Endothelial cell of umbilical vein (primary cell): ENCODE measurements around the gene CSNK1A1. TPM values are rescaled to one million over a fixed set of nuclear protein-coding genes. Genes with fewer than 3 reads are reported as not detected.

ENCODE experiments used
- BruUV-seq: library from RNA; stranded (reverse); fragments of 400-500 nt; replicated peaks from 2 replicates; lab custom pipeline; 2021; lab: Mats Ljungman, UMichigan
- CTCF ChIA-PET: fragments of 300-600, 350-600 bp; sonication (Branson Sonifier 250); formaldehyde crosslinking; loops from one replicate; lab custom pipeline; 2021; ENCODE audit warnings: antibody characterized with exemption, inconsistent platforms; lab: Charles Lee
- POLR2A ChIA-PET: fragments of 300-600, 350-600 bp; sonication (Branson Sonifier 250); formaldehyde crosslinking; loops from one replicate; lab custom pipeline; 2021; ENCODE audit warnings: antibody characterized with exemption, inconsistent platforms; lab: Charles Lee
- DNase-seq: peaks from one replicate; pipeline ENCODE4 v3.0.0-alpha.2; 2011; ENCODE audit warnings: low read depth, low spot score
- FAIRE-seq: peaks from 2 replicates; lab custom pipeline; 2011; peaks lifted over from hg19 to GRCh38; lab: Jason Lieb, UNC
- H2AFZ ChIP-seq: 2 replicates; pipeline ENCODE4 v1.6.0; 2012; ENCODE audit warnings: low read depth, low read length, control low read depth, inconsistent platforms
- H3K27ac ChIP-seq: 2 replicates; pipeline ENCODE4 v1.5.1; 2011; ENCODE audit warnings: low read depth, mild to moderate bottlenecking, control low read depth, low read length, moderate library complexity; ENCODE audit not compliant: insufficient read depth
- H3K27me3 ChIP-seq, 2 experiments: 2 replicates each; pipeline versions ENCODE4 v1.6.0 to v1.6.1; 2011; ENCODE audit warnings: low read length in 2 of 2, mixed read lengths in 1 of 2; ENCODE audit not compliant: control insufficient read depth in 2 of 2, insufficient read depth in 2 of 2
- H3K36me3 ChIP-seq, 2 experiments: 2 replicates in 1 of 2; 3 replicates in 1 of 2; pipeline ENCODE4 v1.5.1; 2011; ENCODE audit warnings: low read length in 2 of 2, mild to moderate bottlenecking in 1 of 2, moderate library complexity in 1 of 2; ENCODE audit not compliant: control insufficient read depth in 2 of 2, insufficient read depth in 2 of 2; ENCODE audit errors: extremely low read depth in 1 of 2
- H3K4me1 ChIP-seq: 3 replicates; pipeline ENCODE4 v1.5.1; 2011; ENCODE audit warnings: mild to moderate bottlenecking, low read length; ENCODE audit not compliant: control insufficient read depth, insufficient read depth; ENCODE audit errors: extremely low read depth
- H3K4me2 ChIP-seq: 2 replicates; pipeline ENCODE4 v1.6.1; 2011; ENCODE audit warnings: low read length, control low read depth, mixed read lengths; ENCODE audit not compliant: insufficient read depth
- H3K4me3 ChIP-seq, 3 experiments: fragments of 200-600 bp in 1 of 3; sonication (generic), shearing (Covaris generic) in 1 of 3; replicated peaks in 1 of 3; 2 replicates each; pipeline ENCODE4 v1.5.1; 2011 to 2016; ENCODE audit warnings: control low read depth in 3 of 3, low read length in 3 of 3, mild to moderate bottlenecking in 2 of 3, inconsistent platforms in 1 of 3, low read depth in 1 of 3, moderate library complexity in 1 of 3; ENCODE audit not compliant: insufficient read depth in 1 of 3
- H3K79me2 ChIP-seq: 2 replicates; pipeline ENCODE4 v1.6.0; 2012; ENCODE audit warnings: low read length, inconsistent platforms; ENCODE audit not compliant: control insufficient read depth, insufficient read depth
- H3K9ac ChIP-seq: replicated peaks from 2 replicates; pipeline ENCODE3; 2011; ENCODE audit warnings: low read length, control low read depth; ENCODE audit not compliant: insufficient read depth; ENCODE audit errors: extremely low read depth
- H3K9me1 ChIP-seq: replicated peaks from 3 replicates; pipeline ENCODE4 v1.6.0; 2011; ENCODE audit warnings: mild to moderate bottlenecking, low read length; ENCODE audit not compliant: control insufficient read depth, insufficient read depth; ENCODE audit errors: extremely low read depth
- H3K9me3 ChIP-seq: replicated peaks from 2 replicates; pipeline ENCODE4 v1.5.1; 2012; ENCODE audit warnings: low read length, inconsistent platforms; ENCODE audit not compliant: control insufficient read depth, insufficient read depth
- H4K20me1 ChIP-seq: replicated peaks from 2 replicates; pipeline ENCODE3; 2011; ENCODE audit warnings: mild to moderate bottlenecking, low read length; ENCODE audit not compliant: control insufficient read depth, insufficient read depth; ENCODE audit errors: extremely low read depth
- CTCF ChIP-seq, 2 donors: IDR thresholded peaks; 1 replicate in 1 of 2; 2 replicates in 1 of 2; pipeline ENCODE4 v1.5.1; 2011; ENCODE audit warnings: low read length in 2 of 2, mild to moderate bottlenecking in 2 of 2, moderate library complexity in 2 of 2, control low read depth in 1 of 2, inconsistent platforms in 1 of 2, low read depth in 1 of 2; ENCODE audit not compliant: insufficient read depth in 1 of 2; ENCODE audit errors: extremely low read depth in 1 of 2
- EZH2 ChIP-seq: IDR thresholded peaks from 2 replicates; pipeline ENCODE4 v1.6.1; 2012; ENCODE audit warnings: borderline replicate concordance, low read depth, mild to moderate bottlenecking, moderate library complexity, low read length, inconsistent platforms; ENCODE audit not compliant: severe bottlenecking
- FOS ChIP-seq: IDR thresholded peaks from 2 replicates; pipeline ENCODE4 v1.6.1; 2011; ENCODE audit warnings: mild to moderate bottlenecking, low read length, moderate library complexity, borderline replicate concordance; ENCODE audit not compliant: insufficient read depth
- GATA2 ChIP-seq: IDR thresholded peaks from 2 replicates; pipeline ENCODE4 v1.7.0; 2011; ENCODE audit warnings: low read depth, mild to moderate bottlenecking, moderate library complexity, mixed read lengths, low read length; ENCODE audit not compliant: insufficient read length, insufficient read depth
- JUN ChIP-seq: IDR thresholded peaks from 2 replicates; pipeline ENCODE4 v1.6.1; 2011; ENCODE audit warnings: borderline replicate concordance, low read depth; ENCODE audit not compliant: insufficient read length, insufficient read depth
- MAX ChIP-seq: IDR thresholded peaks from 2 replicates; pipeline ENCODE4 v1.6.1; 2011; ENCODE audit not compliant: insufficient read depth, insufficient read length
- MYC ChIP-seq: IDR thresholded peaks from one replicate; pipeline ENCODE4 v1.6.1; 2011; ENCODE audit warnings: mild to moderate bottlenecking, low read depth, low read length
- POLR2A ChIP-seq: IDR thresholded peaks from 2 replicates; pipeline ENCODE4 v1.6.1; 2012; ENCODE audit warnings: low read depth, mild to moderate bottlenecking, control low read depth, low read length
- POLR2AphosphoS5 ChIP-seq: IDR thresholded peaks from 2 replicates; pipeline ENCODE4 v1.6.1; 2012; ENCODE audit warnings: low read depth, mild to moderate bottlenecking, control low read depth, low read length, moderate library complexity; ENCODE audit not compliant: insufficient read depth
- dilution Hi-C: fragments of 300-500 bp; cut with MboI; formaldehyde crosslinking; loops from one replicate; pipeline ENCODE4 v1.15.0; 2019; ENCODE audit warnings: low sequenced_read_pairs; ENCODE audit not compliant: extremely low pct_ligation_motif_present
- intact Hi-C: fragments of 100-400 bp; cut with micrococcal nuclease; formaldehyde crosslinking; loops from one replicate; pipeline ENCODE4 v1.10.0; 2022
- polyA plus RNA-seq, 4 experiments: library from polyadenylated mRNA; depleted of rRNA in 3 of 4; stranded (reverse) in 3 of 4; unstranded in 1 of 4; fragments of >200 nt; gene quantifications; 2 replicates each; pipeline versions ENCODE4 v1.2.1 to v1.2.3, GENCODE V29; 2011 to 2012; ENCODE audit warnings: missing spikeins in 1 of 4
- total RNA-seq: library from RNA; stranded (reverse); gene quantifications from 2 replicates; pipeline ENCODE4 v1.2.3, GENCODE V29; 2021

CSNK1A1 gene
- total and polyA plus RNA-seq, 2 donors (not counting 3 experiments of a cell fraction or from before 2014, with no cell fraction given): 74.1 to 253 TPM

GRCh38 chr5:149600932-149601331 lies 49.7 kb upstream of the CSNK1A1 start:
- Histone ChIP-seq H4K20me1 (no peaks in the 10 kb centered on the region), H2AFZ (no peak overlapping the region), H3K4me1 (peaks cover 7% of the 10 kb centered on the region), H3K27ac (no peak overlapping the region), H3K4me2 (no peak overlapping the region), H3K9me3 (no peaks in the 10 kb centered on the region), H3K79me2 (no peaks in the 10 kb centered on the region), H3K27me3 (peaks cover 0 to 1% of the 10 kb centered on the region in 2 experiments), H3K36me3 (peaks cover 0 to 8% of the 10 kb centered on the region in 2 experiments), H3K9ac (no peak overlapping the region), H3K9me1 (no peaks in the 10 kb centered on the region), H3K4me3 (no peak overlapping the region)
- BruUV-seq: no TSS peak
- dilution Hi-C loops: no loop called here
- POLR2A ChIA-PET: no interaction called here
- TF ChIP-seq EZH2: no peak
- intact Hi-C loops: no loop called here
- CTCF ChIA-PET: no interaction called here
- DNase-seq: no peak
- FAIRE-seq: no peak

- no peaks in the 10 kb centered on the region for H3K9me3 ChIP-seq
- no peak for TF ChIP-seq GATA2
- no peak for TF ChIP-seq CTCF (IDR thresholded peaks at IDR 0.05; ENCODE audit: extremely low read depth in 1 of 2, insufficient read depth in 1 of 2, low read depth in 1 of 2, low read length in 2 of 2)
- TF ChIP-seq MAX: no peak
- TF ChIP-seq MYC: no peak
- TF ChIP-seq EZH2: no peak
- TF ChIP-seq POLR2A: no peak
- no peak for TF ChIP-seq POLR2AphosphoS5
- TF ChIP-seq FOS: no peak
- no peak for TF ChIP-seq JUN
- H2AFZ ChIP-seq: no peak overlapping the region
- H4K20me1 ChIP-seq: no peaks in the 10 kb centered on the region
- H3K36me3 ChIP-seq: peaks cover 0 to 8% of the 10 kb centered on the region in 2 experiments
- dilution Hi-C loops (no loop called here), intact Hi-C loops (no loop called here)
- ChIA-PET POLR2A (no interaction called here), CTCF (interaction anchor here (1.9 kb wide), 1 partner anchor 19 kb away, joined by 6 read pairs; no protein-coding TSS in a partner anchor)
- peaks cover 7% of the 10 kb centered on the region for H3K4me1 ChIP-seq
- no peak overlapping the region for H3K4me3 ChIP-seq
- H3K9me1 ChIP-seq: no peaks in the 10 kb centered on the region
- FAIRE-seq (no peak), DNase-seq (no peak)
- H3K4me2 ChIP-seq: no peak overlapping the region
- H3K27ac ChIP-seq: no peak overlapping the region
- H3K9ac ChIP-seq: no peak overlapping the region
- H3K79me2 ChIP-seq: no peaks in the 10 kb centered on the region
- H3K27me3 ChIP-seq: peaks cover 0 to 1% of the 10 kb centered on the region in 2 experiments
- no TSS peak for BruUV-seq
Measured at GRCh38 chr5:149599375-149599774, 48.1 kb upstream of the CSNK1A1 start.
